Amygdala (tissue), 56 donors: ENCODE measurements around the gene HP.
"Not testable (repeated sequence)": the region's sequence is repeated elsewhere in the genome, so short reads cannot be mapped to it uniquely, and the experiment has no call there.

Experiments
- DNase-seq, 56 donors: peaks; one replicate each; lab custom pipeline; 2025; lab: John Stamatoyannopoulos, UW

The HP gene, protein sequence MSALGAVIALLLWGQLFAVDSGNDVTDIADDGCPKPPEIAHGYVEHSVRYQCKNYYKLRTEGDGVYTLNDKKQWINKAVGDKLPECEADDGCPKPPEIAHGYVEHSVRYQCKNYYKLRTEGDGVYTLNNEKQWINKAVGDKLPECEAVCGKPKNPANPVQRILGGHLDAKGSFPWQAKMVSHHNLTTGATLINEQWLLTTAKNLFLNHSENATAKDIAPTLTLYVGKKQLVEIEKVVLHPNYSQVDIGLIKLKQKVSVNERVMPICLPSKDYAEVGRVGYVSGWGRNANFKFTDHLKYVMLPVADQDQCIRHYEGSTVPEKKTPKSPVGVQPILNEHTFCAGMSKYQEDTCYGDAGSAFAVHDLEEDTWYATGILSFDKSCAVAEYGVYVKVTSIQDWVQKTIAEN

DNA sequence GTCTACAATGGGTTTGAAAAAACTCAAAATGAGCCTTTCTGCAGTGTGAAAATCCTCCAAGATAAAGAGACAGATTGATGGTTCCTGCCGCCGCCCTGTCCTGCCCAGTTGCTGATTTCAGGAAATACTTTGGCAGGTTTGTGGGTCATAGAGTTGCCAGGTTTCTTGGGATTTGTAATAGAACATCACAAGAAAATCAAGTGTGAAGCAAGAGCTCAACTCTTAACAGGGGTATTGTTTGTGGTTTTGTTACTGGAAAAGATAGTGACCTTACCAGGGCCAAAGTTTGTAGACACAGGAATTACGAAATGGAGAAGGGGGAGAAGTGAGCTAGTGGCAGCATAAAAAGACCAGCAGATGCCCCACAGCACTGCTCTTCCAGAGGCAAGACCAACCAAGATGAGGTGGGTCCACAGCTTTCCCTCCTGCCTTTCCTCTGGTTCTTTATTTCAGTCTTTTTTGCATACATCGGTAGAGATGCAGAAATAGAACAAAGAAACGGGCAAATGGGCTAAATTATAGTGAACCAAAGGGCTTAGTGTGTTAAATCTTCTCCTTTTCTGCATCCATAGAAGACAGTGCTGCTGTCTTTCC is at the start of gene HP:
HP (plus strand) TSS at position 252 of the 594 bp plus-strand sequence; CDS start at position 400, 148 bp downstream.
- DNase-seq, result not testable (repeated sequence)

DNA sequence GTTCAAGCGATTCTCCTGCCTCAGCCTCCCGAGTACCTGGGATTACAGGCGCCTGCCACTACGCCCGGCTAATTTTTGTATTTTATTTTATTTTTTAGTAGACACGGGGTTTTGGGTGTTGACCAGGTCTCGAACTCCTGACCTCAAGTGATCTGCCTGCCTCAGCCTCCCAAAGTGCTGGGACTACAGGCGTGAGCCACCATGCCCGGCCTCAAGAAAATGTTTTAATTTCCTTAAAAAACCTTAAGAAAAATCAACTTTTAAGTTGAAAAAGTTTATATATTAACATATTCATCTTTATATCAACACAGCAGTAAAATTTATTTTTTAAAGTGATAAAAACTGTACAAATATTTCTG is 46.3 kb upstream of the HP start:
- not testable (repeated sequence) for DNase-seq

DNA sequence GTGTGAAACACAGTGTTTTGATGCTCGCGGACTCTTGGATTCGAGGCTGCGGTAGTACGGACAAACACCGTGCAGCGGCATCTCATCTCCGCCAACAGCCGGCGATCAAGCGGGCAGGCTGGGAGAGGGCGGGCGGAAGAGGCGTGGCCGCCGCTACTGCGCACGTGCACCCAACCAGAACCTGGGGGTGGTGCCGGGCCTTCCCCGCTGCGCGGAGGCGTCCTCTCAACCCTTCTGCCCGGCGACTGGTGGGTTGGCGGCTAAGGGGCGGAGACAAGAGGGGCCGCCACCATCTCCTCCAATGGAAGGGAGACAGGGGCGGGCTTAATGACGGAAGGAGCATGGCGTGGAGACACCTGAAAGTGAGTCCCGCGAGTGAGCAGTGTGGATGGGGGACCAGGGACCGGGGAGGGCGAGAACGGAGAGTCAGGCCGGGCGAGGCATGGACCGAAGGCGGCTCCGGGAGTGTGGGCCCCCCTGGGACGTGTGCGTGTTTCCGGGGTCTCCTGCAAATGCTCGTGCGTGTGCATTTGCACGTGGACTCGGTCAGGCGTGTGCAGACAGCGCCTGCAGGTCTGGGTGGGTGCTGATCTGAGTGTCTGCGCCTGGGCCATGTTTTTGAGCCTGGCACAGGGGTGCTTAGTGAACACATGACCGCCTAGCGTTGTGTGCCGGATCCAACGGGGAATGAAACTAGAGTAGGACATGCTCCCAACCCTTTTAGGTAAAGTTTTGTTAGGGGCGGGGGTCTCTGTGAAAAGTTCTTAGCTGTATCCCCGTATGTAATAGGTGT is 45.7 kb upstream of the HP start, which contains the start of gene DHODH:
DHODH (plus strand) TSS at position 321 of the 793 bp plus-strand sequence; CDS start at position 342, 21 bp downstream.
- DNase-seq, result peak; percentile 54 to 99 (median 96)

DNA sequence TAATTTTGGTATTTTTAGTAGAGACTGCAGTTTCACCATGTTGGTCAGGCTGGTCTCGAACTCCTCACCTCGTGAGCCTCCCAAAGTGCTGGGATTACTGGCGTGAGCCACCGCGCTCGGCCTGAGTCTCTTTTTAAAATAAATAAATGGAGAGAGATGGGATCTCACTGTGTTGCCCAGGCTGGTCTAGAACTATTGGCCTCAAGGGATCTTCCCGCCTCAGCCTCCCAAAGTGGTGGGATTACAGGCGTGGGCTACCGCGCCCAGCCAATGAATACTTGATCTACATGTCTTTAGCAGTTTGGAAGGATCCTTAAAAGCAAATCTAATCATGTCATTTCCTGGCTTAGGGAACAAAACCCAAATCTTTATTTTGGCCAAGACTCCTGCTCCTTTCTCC is 44.5 kb upstream of the HP start:
- no peak for DNase-seq

DNA sequence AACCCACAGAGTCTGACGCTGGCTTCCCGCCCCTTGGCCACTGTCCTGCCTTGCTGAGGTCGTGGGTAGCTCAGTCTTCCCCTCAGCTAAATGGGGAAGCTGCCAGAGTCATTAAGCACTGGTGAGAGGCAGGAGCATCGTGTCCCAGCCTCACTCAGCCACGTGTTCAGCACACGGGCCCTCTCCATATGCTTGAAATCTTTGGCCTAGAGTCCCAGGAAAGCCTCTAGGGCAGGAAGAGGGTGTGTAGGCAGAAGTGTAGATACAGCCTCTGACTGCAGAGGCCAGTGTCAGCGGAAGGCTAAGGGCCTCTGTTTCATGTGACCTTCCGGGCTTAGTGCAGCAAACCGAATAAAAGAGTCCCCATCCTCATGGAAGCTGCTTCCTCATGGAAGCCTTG is 41.7 kb upstream of the HP start:
- DNase-seq, result no peak

DNA sequence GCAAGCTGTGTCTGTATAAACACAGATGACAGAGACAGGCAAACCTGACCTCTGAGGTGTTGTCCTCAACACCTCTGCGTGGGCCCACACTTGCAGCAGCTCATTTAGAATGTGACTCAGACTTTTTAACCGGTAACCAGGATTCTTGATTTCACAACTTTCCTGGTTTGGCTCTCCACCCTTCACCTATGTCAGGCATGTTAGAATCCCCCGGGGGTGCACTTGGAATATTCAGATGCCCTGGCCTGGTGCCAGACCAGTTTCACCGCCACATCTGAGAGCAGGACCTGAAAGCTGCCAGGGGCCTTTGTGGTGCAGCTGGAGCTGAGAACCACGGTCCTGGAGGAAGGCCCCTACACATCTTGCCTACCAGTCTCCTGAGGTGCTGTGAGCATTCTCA is 40.9 kb upstream of the HP start:
- DNase-seq, result no peak

DNA sequence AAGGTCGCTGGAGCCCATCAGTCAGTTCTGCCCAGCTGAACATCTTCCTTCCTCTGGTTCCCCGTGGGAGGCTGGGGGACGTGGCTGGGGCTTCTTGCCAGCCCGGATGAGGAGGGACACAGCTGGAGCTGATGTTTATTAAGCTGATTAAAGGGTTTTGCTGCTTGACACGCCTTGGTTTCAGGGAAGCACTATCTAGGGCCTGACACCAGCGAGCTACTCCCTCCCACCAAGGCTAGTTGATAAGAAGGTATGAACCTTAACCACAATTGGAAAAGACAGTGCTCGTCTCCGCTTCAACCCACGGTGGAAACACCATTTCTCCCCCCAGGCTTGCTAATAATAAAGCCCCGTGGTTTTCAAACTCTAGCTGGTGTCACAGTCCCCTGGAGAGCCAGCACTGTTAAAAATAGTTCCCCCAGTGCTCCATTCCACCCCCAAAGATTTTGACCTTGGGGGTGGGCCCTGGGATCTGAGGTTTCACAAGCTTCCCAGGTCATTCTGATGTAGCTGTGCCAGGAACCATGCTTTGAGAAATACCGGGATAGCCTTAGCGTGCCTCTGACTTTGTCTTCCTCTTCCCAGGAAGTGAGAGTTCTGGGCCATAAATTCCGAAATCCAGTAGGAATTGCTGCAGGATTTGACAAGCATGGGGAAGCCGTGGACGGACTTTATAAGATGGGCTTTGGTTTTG is 40.3 kb upstream of the HP start:
- no peak for DNase-seq

DNA sequence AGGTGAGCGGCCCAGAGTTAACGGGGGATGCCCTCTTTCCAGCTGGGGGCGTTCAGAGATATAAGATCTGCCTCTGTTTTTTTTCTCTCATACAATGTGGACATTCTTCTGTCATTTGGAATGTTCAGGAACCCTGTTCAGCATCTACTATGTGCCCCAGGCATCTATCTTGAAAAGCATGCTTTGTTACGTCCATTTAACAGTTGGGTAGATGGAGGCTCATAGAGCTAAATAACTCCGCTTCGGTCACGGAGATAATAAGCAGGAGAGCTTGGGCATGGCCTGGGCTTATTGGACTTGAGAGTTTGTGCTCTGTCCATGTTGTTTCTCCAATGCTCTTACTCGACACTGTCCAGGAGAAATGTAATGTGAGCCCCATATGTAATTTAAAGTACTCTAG is 39.6 kb upstream of the HP start:
- DNase-seq, result no peak

DNA sequence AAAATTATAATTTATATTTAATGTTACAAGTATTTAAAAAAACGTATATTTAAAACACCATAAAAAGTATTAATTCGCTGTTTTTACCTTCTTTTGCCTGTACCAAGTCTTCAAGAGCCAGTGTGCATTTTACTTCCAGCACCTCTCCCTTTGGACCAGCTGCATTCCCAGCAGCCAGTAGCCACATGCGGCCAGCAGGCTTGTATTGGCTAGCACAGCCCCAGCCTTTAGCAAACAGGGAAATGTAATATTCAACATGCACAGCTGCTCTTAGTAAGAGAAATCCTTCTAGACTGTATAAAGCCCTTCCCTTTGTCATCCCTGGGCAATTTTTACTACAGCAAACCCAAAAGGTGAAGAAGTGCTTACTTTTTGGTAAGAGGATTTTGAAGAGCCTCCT is 39.2 kb upstream of the HP start:
- no peak for DNase-seq

DNA sequence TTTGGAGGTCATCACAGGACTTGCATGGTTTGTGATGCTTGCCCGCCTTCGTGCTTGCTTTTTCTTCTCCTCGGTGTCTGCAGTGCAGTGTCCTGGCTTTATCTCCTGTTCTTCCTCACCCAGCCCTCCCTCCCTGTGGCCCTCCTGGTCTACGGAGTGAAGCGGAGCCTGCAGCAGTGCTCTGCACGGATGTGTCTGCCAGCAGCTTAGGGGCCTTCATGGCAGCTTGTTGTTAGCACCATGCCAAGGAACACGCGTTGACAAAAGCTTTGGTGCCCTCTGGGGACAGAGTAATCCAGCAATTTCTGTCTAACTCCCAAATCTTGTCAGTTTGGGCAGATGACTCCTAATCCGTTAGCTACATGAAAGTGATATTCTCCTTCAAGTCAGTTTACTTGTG is 35.8 kb upstream of the HP start:
- DNase-seq, result peak in 3 of 56 donors; percentile 1 to 17 (median 9)

DNA sequence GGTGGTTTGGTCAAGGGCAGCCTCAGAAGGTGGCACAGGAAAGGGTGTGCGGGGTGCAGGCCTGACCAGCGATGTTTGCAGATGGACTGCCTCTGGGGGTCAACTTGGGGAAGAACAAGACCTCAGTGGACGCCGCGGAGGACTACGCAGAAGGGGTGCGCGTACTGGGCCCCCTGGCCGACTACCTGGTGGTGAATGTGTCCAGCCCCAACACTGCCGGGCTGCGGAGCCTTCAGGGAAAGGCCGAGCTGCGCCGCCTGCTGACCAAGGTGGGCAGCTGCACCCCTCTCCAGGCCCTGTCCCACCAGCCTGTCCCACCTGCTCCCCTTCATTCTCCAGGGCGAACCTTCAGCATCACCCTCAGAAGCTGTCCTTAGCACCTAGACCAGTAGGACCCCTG is 33.3 kb upstream of the HP start:
- DNase-seq, result no peak

DNA sequence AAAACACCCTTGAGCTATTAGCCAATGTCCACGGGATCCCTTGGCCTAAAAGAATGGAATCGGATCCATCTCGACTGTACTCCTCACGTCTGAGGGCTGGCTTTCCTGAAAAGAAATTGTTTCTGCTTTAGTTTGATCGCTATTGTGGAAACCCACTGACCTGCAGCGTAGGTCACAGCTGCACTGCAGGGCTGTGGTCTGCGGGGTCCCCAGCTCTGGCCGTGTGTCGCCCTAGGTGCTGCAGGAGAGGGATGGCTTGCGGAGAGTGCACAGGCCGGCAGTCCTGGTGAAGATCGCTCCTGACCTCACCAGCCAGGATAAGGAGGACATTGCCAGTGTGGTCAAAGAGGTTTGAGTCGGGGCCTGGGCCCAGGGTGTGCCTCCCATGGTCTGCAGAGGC is 32.2 kb upstream of the HP start:
- DNase-seq, result no peak

DNA sequence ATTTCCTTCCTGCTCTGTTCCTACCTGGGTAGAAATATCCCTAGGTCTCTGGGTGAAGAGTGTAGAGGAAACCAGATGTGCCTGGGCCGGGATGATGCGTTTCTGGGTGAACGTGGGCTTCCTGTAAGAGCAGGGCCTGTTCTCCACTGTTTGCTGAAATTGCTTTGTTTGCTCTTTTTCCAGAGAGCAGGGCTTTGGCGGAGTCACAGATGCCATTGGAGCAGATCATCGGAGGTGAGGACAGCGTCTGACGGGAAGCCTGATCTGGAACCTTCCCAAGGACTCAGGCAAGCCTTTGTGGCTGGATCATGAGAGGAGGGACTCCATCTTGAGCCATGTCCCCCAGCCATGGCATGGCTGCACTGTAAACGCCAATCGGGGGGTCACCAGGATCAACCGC is 30.3 kb upstream of the HP start:
- no peak for DNase-seq

DNA sequence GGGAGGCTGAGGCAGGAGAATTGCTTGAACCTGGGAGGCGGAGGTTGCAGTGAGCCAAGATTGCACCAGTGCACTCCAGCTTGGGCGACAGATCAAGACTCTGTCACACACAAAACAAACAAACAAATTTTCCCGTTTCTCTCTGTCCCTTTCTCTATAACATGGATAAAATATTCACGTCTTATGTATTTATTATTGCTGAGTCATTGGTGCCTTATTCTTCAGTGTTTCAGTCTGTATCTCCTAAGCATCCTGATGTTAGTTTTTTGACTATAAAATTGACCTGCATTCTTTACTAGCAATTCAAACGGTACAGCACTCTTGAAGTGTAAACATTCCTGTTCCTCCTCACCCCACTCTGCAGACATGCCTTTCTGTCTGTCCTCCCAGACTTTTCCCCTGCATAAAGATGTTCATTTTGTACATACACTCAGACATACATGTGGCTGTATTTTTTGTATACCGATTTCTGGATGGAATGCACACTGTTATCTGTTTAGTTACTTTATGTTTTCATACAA is 29.4 kb upstream of the HP start:
- no peak for DNase-seq

DNA sequence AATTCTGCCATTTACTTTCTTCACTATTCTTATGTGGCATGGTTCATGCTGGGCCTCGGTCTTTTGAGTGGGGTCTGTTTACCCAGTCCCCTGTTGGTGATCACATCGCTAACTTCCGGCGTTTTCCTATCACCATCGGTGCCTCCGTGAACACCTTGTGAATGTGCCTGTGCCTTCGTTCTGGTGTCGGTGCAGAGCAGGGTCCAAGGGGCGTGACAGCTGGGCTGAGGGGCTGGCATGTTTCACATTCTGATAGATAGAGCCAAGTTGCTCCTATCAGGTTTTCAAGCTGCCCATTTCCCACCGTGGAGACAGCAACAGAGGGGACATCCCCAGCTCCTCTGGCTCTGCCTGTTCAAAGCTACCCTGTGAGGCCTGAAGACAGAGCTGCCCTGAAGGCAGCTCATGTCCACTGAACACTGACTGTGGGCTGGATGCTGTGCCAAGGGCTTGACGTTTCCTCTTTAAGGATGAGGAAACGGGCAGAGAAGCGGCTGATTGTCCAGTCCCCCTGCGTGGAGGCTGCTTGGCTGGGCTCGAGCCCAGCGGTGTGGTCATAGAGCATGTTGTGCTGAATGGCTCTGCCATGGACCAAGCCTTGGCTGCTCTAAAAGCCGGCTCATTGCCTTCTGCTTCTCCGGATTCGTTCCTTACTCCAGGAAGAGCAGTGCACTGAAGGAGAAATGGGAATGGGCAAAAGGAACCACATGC is 28.7 kb upstream of the HP start:
- DNase-seq, result peak in 41 of 56 donors; percentile 3 to 76 (median 39)

DNA sequence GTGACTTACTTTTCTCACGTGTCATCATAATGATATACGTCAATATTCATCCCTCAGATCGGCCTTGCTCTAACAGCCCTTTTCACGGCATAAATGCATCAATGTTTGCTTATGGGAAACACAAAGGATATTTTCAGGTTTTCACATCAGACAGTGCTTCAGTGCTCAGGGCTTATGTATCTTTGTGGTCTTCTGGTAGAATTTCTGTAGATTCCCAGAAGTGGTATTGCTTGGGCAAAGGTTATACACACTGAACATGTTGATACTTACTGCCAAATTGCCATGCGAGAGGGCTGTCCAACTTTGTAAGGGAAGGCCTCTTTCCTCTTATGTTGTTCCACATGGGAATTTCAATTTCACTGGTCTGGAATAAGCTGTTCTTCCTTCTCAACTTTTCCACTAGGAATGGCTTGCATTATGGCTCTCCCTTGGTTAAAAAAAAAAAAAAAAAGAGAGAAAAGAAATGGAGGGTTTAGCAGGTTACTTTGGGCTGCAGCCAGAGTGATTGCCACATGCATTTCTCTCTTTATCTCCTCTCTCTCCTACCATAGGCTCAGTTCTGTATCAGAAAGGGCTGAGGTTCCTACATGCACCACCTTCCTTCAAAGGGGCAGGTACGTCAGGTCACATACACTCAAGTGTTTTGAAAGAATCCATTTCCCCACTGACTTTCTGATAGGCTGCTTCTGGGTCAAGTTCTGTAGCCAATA is 26.5 kb upstream of the HP start:
- no peak for DNase-seq

DNA sequence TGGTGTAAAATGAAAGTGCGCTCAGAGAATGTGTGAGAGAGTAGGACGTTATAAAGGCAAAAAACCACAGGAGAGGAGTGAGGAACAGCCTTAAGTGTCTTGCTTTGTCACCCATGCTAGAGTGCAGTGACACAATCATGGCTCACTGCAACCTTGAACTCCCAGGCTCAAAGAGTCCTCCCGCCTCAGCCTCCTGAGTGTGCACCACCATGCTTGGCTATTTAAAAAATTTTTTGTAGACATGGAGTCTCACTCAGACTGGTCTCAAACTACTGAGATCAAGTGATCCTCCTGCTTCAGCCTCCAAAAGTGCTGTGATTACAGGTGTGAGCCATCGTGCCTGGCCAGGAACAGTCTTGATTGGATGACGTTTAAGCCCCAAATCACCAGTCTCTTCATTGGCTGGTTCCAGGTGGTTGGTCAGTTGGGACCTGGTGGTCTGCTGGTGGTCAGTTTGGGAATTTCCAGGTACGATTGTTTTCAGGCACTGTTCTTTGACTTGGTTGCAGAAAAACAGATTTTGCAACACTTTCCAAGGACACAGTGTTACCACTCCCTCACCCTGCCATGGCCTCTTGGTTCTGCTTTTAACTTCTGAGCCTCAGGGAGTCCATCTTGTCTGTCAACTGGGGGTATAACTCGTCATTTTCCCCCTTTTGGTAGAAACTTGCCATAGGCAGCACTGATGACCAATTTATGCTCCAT is 24.6 kb upstream of the HP start:
- no peak for DNase-seq

DNA sequence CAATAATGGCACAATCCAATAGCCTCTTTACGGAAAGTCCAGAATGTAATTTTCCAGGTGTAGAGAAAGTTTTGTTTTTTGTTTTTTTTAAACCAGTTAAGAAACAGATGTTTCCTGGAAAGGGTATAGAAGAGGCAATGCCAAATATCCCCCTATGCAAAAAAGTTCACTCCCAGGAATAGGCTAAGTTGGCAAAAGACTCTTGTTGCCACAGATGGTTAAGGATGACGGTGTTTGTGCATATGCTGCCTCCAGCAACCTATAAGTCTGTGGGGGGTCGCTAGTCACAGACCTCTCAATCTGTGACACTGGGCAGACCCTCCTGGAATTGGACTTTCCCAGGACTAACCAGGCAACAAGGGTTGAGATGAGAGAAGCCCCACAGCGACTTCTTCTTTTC is 20.9 kb upstream of the HP start:
- no peak for DNase-seq

DNA sequence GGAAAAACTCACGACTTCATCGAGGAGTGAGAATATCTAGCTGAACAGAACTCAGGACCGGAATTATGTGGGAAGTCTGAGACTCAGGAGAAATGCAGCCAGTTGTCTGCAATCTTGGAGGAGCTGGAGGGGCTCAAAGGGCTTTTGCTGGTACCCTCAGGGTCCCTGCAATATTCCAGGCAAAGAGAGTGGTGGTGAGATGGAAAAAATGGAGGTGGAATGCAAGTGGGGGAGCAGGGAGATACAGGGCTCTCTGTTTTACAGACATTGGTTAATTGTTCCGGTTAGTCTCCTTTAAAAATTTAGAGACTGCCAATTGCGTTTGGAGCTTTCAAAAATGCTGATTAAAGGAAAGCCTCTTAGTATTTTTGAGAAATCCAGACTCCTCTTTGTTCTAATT is 18.2 kb upstream of the HP start:
- DNase-seq, result no peak
